HG03095 (cell line): ENCODE data around the gene ITIH1.
"Not testable (repeated sequence)": the region's sequence is repeated elsewhere in the genome, so short reads cannot be mapped to it uniquely, and the experiment has no call there.

ENCODE experiments used
- ATAC-seq: cut with Tn5 transposase; IDR thresholded peaks from one replicate; pipeline ENCODE4 v1.9.1; 2021; ENCODE audit warnings: moderate library complexity; ENCODE audit not compliant: unreplicated experiment

The ITIH1 gene

GRCh38 chr3:52774901-52775864 lies 2.2 kb upstream of the ITIH1 start:
- no peak for ATAC-seq

GRCh38 chr3:52775877-52776276 lies 1.5 kb upstream of the ITIH1 start:
- no peak for ATAC-seq

GRCh38 chr3:52776486-52776885 lies 913 bp upstream of the ITIH1 start:
- ATAC-seq: not testable (repeated sequence)

- no peak for ATAC-seq
These were observed 783 bp downstream of the ITIH1 start for GRCh38 chr3:52777959-52778805.

GRCh38 chr3:52779011-52779836 lies 1.8 kb downstream of the ITIH1 start:
- no peak for ATAC-seq

- no peak for ATAC-seq
These were observed 2.6 kb downstream of the ITIH1 start for GRCh38 chr3:52779837-52780585.

GRCh38 chr3:52781741-52782140 lies 4.3 kb downstream of the ITIH1 start:
- no peak for ATAC-seq

- no peak for ATAC-seq
These were observed 5.2 kb downstream of the ITIH1 start for GRCh38 chr3:52782412-52783210.

GRCh38 chr3:52783211-52783555 lies 5.8 kb downstream of the ITIH1 start:
- ATAC-seq: no peak

GRCh38 chr3:52784021-52784621 lies 6.7 kb downstream of the ITIH1 start:
- no peak for ATAC-seq

GRCh38 chr3:52784931-52785590 lies 7.7 kb downstream of the ITIH1 start:
- ATAC-seq: no peak

- no peak for ATAC-seq
These were observed 9.2 kb downstream of the ITIH1 start for GRCh38 chr3:52786330-52787215.

- no peak for ATAC-seq
These were observed 9.8 kb downstream of the ITIH1 start for GRCh38 chr3:52787246-52787645.

GRCh38 chr3:52787672-52788625 lies 10.6 kb downstream of the ITIH1 start:
- no peak for ATAC-seq

- no peak for ATAC-seq
These were observed 11.7 kb downstream of the ITIH1 start for GRCh38 chr3:52788890-52789745.

GRCh38 chr3:52789746-52790040 lies 12.3 kb downstream of the ITIH1 start:
- ATAC-seq: no peak
